PC-3 (cell line): ENCODE results near the gene GPRC5A. TPM values are rescaled to one million over a fixed set of nuclear protein-coding genes. Genes with fewer than 3 reads are reported as not detected.

ENCODE experiments used
- ATAC-seq: fragments of 200-7000 bp; cut with Tn5 transposase; 2 replicates; pipeline ENCODE4 v1.9.1; 2020; ENCODE audit warnings: mild to moderate bottlenecking, moderate library complexity
- BruUV-seq: library from RNA; stranded (reverse); fragments of 400-500 nt; replicated peaks from 2 replicates; lab custom pipeline; 2021; lab: Mats Ljungman, UMichigan
- CTCF ChIA-PET: fragments of 300-600 bp; sonication (Branson Sonifier 250); formaldehyde crosslinking; loops from one replicate; lab custom pipeline; 2022; ENCODE audit warnings: antibody characterized with exemption; lab: Charles Lee
- POLR2A ChIA-PET: fragments of 300-600 bp; sonication (Branson Sonifier 250); formaldehyde crosslinking; loops from one replicate; lab custom pipeline; 2022; ENCODE audit warnings: antibody characterized with exemption; ENCODE audit not compliant: unreplicated experiment; lab: Charles Lee
- DNase-seq: peaks from one replicate; pipeline ENCODE4 v3.0.0-alpha.2; 2015
- H2AFZ ChIP-seq: fragments of 300-600 bp; sonication (generic); 2 replicates; pipeline ENCODE4 v1.6.0; 2016; ENCODE audit warnings: antibody characterized with exemption, low read length
- H3F3A ChIP-seq: fragments of 300-600 bp; sonication (generic); one replicate; pipeline ENCODE4 v1.6.0; 2017; ENCODE audit warnings: antibody characterized with exemption, low read length, control low read depth, mild to moderate bottlenecking; ENCODE audit not compliant: unreplicated experiment
- H3K27ac ChIP-seq: fragments of 300-600 bp; sonication (generic); 2 replicates; pipeline ENCODE4 v1.5.1; 2016; ENCODE audit warnings: mild to moderate bottlenecking, low read length
- H3K27me3 ChIP-seq: fragments of 300-600 bp; sonication (generic); 2 replicates; pipeline ENCODE4 v1.6.1; 2016; ENCODE audit warnings: low read length, mixed read lengths
- H3K36me3 ChIP-seq: fragments of 300-600 bp; sonication (generic); 2 replicates; pipeline ENCODE4 v1.6.1; 2016; ENCODE audit warnings: low read depth, mixed run types, low read length, mixed read lengths
- H3K4me1 ChIP-seq: fragments of 300-600 bp; sonication (generic); 2 replicates; pipeline ENCODE4 v1.5.1; 2016; ENCODE audit warnings: low read length; ENCODE audit not compliant: insufficient read depth
- H3K4me2 ChIP-seq: fragments of 300-600 bp; sonication (generic); 2 replicates; pipeline ENCODE4 v1.6.0; 2016; ENCODE audit warnings: low read length
- H3K4me3 ChIP-seq: fragments of 300-600 bp; sonication (generic); 2 replicates; pipeline ENCODE4 v1.5.1; 2016; ENCODE audit warnings: mild to moderate bottlenecking, low read length, mixed read lengths
- H3K79me2 ChIP-seq: fragments of 300-600 bp; sonication (generic); 2 replicates; pipeline ENCODE4 v1.6.1; 2017; ENCODE audit warnings: low read length, mixed read lengths
- H3K9ac ChIP-seq: fragments of 300-600 bp; sonication (generic); 2 replicates; pipeline ENCODE4 v1.6.0; 2016; ENCODE audit warnings: mild to moderate bottlenecking, low read length
- H3K9me2 ChIP-seq: fragments of 300-600 bp; sonication (generic); replicated peaks from 2 replicates; pipeline ENCODE4 v1.6.1; 2016; ENCODE audit warnings: mixed run types, low read length, mixed read lengths
- H3K9me3 ChIP-seq: fragments of 300-600 bp; sonication (generic); 2 replicates; pipeline ENCODE4 v1.6.1; 2016; ENCODE audit warnings: low read length, mixed read lengths
- H4K20me1 ChIP-seq: fragments of 300-600 bp; sonication (generic); 2 replicates; pipeline ENCODE4 v1.6.1; 2016; ENCODE audit warnings: low read length, mixed read lengths
- EZH2 ChIP-seq: fragments of 300-600 bp; sonication (generic); IDR thresholded peaks from one replicate; pipeline ENCODE4 v1.6.1; 2017; ENCODE audit warnings: antibody characterized with exemption, mild to moderate bottlenecking, low read length; ENCODE audit not compliant: unreplicated experiment
- EZH2phosphoT487 ChIP-seq: fragments of 300-600 bp; sonication (generic); IDR thresholded peaks from 2 replicates; pipeline ENCODE4 v1.6.1; 2018; ENCODE audit warnings: mild to moderate bottlenecking, antibody characterized with exemption, low read length, borderline replicate concordance
- intact Hi-C: fragments of 100-400 bp; cut with micrococcal nuclease; formaldehyde crosslinking; loops from 2 replicates; pipeline ENCODE4 v1.9.0; 2023
- total RNA-seq: library from RNA; depleted of rRNA; stranded (reverse); fragments of >200 nt; gene quantifications from 2 replicates; pipeline ENCODE4 v1.2.3, GENCODE V29; 2014
- TF ChIP-seq, protein P1 (sequence below): fragments of 300-600 bp; sonication (generic); conservative IDR thresholded peaks from 2 replicates; pipeline ENCODE4 v1.5.1; 2017; ENCODE audit warnings: antibody characterized with exemption, low read depth, mild to moderate bottlenecking, low read length

Gene GPRC5A
- total RNA-seq, 1 experiment from 2014 or later: 140 TPM

DNA sequence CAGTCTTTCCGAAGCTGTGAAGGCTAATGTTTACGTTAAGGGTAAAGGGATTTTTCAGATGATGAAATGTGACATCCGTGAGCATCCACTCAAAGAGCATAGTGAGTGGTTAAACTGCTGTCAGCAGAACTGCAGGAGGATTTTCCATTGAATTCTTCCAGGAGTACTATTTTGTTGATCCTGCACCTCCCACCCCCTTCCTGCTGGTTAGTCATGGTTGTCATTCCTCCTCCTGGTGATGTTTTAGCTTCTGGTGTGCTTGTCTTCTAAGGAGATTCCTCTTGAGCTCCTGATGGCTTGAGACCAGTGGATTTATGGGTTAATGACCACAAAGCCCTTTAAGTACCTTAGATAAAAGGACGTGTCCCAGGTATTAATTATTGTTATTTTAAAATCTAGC is 63.0 kb downstream of the GPRC5A start:
- intact Hi-C loops: no loop called here
- Histone ChIP-seq H3K9me2 (no peaks in the 10 kb centered on the region), H3K27me3 (no peaks in the 10 kb centered on the region), H3K36me3 (no peaks in the 10 kb centered on the region), H3K4me2 (no peak overlapping the region), H3K9ac (no peak overlapping the region), H4K20me1 (no peaks in the 10 kb centered on the region), H3K79me2 (no peaks in the 10 kb centered on the region), H3K9me3 (no peaks in the 10 kb centered on the region), H3K4me1 (no peaks in the 10 kb centered on the region), H3K27ac (no peak overlapping the region), H3F3A (no peaks in the 10 kb centered on the region), H2AFZ (no peak overlapping the region), H3K4me3 (no peak overlapping the region)
- TF ChIP-seq, protein P1, sequence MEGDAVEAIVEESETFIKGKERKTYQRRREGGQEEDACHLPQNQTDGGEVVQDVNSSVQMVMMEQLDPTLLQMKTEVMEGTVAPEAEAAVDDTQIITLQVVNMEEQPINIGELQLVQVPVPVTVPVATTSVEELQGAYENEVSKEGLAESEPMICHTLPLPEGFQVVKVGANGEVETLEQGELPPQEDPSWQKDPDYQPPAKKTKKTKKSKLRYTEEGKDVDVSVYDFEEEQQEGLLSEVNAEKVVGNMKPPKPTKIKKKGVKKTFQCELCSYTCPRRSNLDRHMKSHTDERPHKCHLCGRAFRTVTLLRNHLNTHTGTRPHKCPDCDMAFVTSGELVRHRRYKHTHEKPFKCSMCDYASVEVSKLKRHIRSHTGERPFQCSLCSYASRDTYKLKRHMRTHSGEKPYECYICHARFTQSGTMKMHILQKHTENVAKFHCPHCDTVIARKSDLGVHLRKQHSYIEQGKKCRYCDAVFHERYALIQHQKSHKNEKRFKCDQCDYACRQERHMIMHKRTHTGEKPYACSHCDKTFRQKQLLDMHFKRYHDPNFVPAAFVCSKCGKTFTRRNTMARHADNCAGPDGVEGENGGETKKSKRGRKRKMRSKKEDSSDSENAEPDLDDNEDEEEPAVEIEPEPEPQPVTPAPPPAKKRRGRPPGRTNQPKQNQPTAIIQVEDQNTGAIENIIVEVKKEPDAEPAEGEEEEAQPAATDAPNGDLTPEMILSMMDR: no peak
- no peak for TF ChIP-seq EZH2
- TF ChIP-seq EZH2phosphoT487: no peak
- BruUV-seq: no TSS peak
- ATAC-seq (no peak), DNase-seq (no peak)
- ChIA-PET POLR2A (no interaction called here), CTCF (no interaction called here)

DNA sequence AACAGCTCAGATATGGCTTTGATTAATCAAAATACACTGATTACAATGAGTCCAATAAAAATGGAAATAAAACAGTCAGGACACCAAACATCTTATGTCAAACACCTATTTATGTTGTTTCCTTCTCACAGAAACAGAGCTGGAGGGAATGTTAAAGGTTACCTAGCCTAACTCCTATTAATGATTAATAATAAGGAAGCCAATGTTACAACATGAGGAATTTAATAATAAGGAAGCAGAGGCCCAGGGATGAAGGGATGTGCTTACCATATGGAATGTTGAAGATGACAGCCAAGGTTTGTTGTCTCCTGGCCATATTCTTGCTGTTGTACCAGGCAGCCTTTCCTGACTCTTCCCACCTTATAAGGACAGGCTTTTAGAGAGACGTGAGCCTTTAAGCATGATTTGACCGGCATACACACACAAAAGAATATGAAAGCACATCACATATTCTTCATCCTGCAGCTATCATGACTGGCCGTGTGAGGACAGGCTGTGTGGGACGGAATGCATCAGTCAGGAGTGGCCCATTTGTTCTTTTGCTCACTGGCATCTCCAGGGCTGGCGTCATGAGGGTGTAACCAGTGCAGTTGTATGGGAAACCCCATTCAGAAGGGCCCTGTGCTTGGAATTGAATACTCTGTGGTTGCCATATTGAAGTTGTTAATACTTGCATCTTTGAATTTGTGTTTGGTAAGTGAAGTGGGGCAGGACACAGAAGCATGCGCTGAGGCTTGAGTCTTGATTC is 63.7 kb downstream of the GPRC5A start:
- no peaks in the 10 kb centered on the region for H3K9me3 ChIP-seq
- no peak for ATAC-seq
- POLR2A ChIA-PET: no interaction called here

DNA sequence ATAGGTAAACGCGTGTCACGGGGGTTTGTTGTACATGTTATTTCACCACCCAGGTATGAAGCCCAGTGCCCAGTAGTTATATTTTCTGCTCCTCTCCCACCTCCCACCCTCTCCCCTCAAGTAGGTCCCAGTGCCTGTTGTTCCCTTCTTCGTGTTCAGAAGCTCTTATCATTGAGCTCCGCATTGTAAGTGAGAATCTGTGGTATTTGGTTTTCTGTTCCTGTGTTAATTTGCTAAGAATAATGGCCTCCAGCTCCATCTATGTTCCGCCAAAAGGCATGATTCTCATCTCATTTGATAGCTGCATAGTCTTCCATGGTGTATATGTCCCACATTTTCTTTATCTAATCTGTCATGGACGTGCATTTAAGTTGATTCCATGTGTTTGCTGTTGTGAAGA is 67.5 kb downstream of the GPRC5A start:
- Histone ChIP-seq H3K4me1 (no peaks in the 10 kb centered on the region), H3K9me2 (no peaks in the 10 kb centered on the region), H2AFZ (no peak overlapping the region), H3F3A (no peaks in the 10 kb centered on the region), H3K4me3 (no peak overlapping the region), H3K27me3 (no peaks in the 10 kb centered on the region), H3K79me2 (no peaks in the 10 kb centered on the region), H3K36me3 (no peaks in the 10 kb centered on the region), H3K9ac (no peak overlapping the region), H3K27ac (no peak overlapping the region), H4K20me1 (no peaks in the 10 kb centered on the region), H3K4me2 (no peak overlapping the region), H3K9me3 (no peaks in the 10 kb centered on the region)
- no peak for ATAC-seq
- POLR2A ChIA-PET: no interaction called here
- intact Hi-C loops: no loop called here
- DNase-seq: no peak
- no TSS peak for BruUV-seq
- TF ChIP-seq EZH2 (no peak), EZH2phosphoT487 (no peak)
- TF ChIP-seq, protein P1: no peak
- CTCF ChIA-PET: no interaction called here

More for the DNA sequence above, 63.7 kb downstream of the GPRC5A start:
- TF ChIP-seq EZH2phosphoT487 (no peak), EZH2 (no peak)
- TF ChIP-seq, protein P1: no peak
- no peak overlapping the region for H2AFZ ChIP-seq
- intact Hi-C loops: no loop called here
- no peaks in the 10 kb centered on the region for H3K4me1 ChIP-seq
- no peak for DNase-seq
- CTCF ChIA-PET: no interaction called here
- no peak overlapping the region for H3K4me3 ChIP-seq
- H3K4me2 ChIP-seq: no peak overlapping the region
- no peaks in the 10 kb centered on the region for H3K9me2 ChIP-seq
- H3K9ac ChIP-seq: no peak overlapping the region
- no peaks in the 10 kb centered on the region for H4K20me1 ChIP-seq
- H3K27ac ChIP-seq: no peak overlapping the region
- no peaks in the 10 kb centered on the region for H3K79me2 ChIP-seq
- H3K36me3 ChIP-seq: no peaks in the 10 kb centered on the region
- no TSS peak for BruUV-seq
- H3F3A ChIP-seq: no peaks in the 10 kb centered on the region
- no peaks in the 10 kb centered on the region for H3K27me3 ChIP-seq
